ENCODE results near the gene DRC7.

DRC7 gene

DNA sequence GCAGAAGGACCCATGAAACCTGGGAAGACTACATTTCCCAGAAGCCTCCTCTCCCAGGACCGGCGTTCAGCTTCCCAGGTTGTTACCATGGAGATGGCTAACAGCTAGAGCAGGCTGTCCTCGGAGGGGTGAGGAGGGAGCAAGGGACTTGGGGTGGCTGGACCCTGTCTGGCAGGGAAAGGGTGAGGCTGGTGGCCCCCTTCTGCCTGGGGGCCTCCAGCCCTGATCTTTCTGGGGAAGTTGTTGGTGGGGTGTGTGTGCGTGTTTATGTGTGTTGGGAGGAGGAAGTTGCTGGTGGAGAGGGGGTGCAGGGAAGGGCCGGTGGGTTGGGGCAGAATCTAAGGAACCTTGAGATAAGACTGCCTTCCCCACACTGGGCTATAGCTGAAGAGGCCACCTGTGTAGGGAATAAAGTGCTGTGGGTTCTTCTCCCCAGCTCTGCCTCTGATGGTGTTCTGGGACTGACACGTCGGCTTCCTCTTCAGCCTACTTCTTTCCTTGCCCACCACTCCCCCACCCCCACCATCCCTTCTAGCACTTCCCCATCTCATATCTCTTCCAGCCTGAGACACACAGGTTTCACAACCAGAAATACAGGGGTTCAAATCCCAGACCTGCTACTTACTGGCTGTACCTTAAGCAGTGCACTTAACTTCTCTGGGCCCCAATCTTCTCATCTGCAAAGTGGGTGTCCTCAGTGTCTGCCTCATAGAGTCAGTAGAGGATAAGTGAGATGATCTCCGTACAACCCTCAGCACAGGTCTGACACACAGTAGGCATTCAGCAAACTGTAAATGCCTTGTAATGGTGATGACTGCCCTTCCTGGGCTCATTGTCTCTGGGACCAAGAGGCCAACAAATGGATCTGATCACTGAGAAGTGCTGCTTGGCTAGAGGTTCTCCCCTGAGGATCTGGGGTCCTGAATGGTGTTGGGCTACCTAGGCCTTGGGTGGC is at the start of gene DRC7:
Gene DRC7, plus strand, starts transcription at position 82 of the 955 bp plus-strand sequence. CDS start 3,144 bp downstream, outside the sequence.
- DNase-seq = peak in 41 of 51 donors; percentile 7 to 68 (median 37)

- no peak for DNase-seq
These were observed 49.4 kb upstream of the DRC7 start for GRCh38 chr16:57645169-57645568.

DNA sequence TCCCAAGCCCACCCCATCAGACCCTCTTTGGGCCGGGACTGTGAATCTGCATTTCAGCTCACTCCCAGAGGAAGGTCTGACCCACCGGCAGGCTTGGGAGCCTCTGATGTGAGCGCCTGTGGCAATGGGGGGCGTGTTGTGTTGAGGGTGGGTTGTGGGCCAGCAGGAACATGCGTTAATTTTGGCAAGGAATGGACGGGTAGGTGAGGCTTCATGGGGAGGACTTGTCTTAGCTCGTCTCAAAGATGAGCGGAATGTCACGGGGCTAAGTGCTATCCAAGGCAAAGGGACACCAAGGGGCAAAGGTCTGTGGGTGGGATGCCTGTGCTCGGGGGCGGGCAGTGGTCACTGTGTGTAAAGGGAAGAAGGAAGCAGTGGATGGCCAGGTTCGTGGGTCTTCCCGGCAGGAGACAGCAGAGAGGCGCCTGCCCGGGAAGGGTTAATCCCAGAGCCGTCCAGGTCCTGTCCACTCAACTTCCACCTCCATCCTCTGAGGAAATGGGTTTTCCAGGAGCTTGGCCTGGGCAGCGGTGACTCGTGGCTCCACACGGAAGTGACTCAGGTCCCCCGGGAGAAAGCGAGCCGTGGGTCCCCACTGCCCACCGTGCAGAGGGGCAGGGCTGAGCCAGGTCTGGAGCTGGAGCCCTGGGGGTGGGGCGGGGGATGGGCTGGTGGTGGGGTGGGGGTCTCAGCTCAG is 48.8 kb upstream of the DRC7 start:
- no peak for DNase-seq

DNA sequence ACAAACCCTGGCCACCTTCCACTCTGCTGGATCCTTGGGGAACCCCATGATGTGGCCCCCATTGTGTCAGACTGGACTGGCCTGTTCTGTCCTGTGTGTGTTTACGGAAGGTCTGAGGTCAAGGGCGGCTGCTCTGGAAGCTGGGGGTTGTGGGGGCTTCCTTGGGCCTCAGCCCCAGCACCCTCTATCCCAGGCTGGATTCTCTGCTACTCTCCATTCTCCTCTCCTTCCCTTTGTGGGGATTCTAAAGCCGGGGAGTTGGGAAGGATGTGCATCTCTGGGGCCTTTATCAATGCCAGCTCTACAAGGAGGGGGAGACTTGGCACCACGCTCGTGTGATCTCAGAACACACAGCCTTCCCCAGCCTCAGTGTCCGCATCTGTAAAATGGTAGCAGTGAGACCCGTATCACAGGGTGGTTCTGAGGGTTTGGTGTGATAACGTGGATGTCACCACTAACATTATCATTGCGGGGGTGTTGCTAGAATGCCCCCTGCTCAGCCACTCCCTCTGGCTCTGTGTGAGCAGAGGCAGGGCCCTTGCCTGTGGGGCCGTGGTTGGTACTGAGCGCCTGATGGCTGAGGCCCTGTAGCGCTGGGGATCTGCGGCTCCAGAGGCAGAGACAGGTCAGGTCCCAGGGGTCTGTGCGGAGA is 48.1 kb upstream of the DRC7 start:
- DNase-seq = no peak

- DNase-seq = no peak
These were observed 47.3 kb upstream of the DRC7 start for GRCh38 chr16:57647136-57647875.

GRCh38 chr16:57648125-57648524 is 46.5 kb upstream of the DRC7 start:
- DNase-seq = peak in 3 of 51 donors; percentile 9 to 20 (median 14)

- peak in 47 of 51 donors; percentile 26 to 86 (median 67) for DNase-seq
These were observed 45.8 kb upstream of the DRC7 start for GRCh38 chr16:57648581-57649442.

- no peak for DNase-seq
These were observed 45.2 kb upstream of the DRC7 start for GRCh38 chr16:57649443-57649751.

DNA sequence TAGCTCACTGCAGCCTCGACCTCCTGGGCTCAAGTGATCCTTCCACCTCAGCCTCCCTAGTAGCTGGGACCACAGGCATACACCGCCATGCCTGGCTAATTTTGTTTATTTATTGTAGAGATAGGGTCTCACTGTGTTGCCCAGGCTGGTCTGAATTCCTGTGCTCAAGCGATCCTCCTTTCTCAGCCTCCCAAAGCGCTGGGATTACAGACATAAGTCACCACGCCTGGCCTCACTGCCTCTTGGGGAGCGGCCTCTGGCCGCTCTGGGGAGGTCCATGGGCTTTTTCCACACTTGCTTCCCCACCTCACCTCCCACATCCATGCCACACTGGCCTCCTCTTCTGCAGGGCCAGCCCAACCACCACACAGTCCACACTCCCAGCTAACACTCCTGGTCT is 44.8 kb upstream of the DRC7 start:
- DNase-seq = no peak

GRCh38 chr16:57651344-57652333 is 43.0 kb upstream of the DRC7 start:
- no peak for DNase-seq

GRCh38 chr16:57652695-57653471 is 41.7 kb upstream of the DRC7 start:
- DNase-seq = no peak

DNA sequence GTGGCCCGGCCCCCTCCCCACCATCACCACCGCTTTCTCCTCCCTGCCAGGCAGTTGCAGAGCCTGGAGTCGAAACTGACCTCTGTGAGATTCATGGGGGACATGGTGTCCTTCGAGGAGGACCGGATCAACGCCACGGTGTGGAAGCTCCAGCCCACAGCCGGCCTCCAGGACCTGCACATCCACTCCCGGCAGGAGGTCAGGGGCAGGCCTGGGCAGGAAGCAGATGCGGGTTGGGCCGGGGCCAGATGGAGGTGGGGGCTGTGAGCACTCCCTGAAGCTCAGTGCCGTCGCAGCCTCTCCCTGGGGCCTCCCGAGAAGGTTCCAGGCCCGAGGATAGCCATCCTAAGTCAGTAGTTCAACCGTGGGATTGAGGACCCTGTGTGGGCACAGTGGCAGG is 40.7 kb upstream of the DRC7 start:
- no peak for DNase-seq

DNA sequence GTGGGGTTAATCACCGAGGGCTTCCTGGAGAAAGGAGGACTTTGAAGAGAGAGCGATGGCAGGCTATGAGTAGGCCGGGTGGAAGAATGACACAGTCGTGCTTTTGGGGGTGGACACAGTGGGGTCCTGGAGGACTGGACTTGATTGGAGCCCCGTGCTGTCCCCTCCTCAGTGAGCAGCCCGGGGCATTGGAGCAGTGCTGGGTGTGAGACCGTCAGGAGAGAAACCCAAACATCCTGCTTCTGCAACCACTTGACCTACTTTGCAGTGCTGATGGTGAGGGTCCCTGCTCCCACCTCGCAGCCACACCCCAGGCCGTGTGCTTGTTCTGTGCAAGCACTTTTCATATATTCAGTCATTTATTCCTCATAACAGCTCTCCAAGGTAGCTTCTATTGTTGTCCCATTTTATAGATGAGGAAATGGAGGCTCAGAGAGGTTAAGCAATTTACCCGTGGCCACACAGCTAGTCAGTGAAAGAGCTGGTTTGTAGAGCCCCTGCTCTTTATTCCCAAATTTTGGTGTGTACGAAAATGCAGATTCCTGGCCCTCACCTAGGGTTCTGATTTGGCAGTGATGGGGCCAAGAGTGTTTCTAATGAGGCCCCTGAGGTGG is 38.2 kb upstream of the DRC7 start:
- no peak for DNase-seq

DNA sequence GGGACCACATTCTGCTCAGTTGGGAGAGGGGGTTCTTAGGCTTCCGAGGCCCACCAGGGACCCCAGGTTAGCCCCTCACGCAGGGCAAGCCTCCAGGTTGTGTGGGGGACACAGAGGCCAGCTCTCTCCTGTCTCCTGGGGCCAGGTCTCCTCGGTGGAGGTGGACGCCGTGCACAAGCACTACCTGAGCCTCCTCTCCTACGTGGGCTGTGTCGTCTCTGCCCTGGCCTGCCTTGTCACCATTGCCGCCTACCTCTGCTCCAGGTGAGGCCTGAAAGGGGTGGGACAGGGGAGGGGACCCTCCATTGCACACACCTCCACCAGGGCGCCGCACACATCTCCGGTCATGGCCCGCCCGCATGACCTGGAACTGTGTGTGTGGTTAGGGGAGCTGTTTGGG is 37.4 kb upstream of the DRC7 start:
- DNase-seq = no peak

GRCh38 chr16:57658130-57658877 is 36.3 kb upstream of the DRC7 start:
- DNase-seq = no peak

DNA sequence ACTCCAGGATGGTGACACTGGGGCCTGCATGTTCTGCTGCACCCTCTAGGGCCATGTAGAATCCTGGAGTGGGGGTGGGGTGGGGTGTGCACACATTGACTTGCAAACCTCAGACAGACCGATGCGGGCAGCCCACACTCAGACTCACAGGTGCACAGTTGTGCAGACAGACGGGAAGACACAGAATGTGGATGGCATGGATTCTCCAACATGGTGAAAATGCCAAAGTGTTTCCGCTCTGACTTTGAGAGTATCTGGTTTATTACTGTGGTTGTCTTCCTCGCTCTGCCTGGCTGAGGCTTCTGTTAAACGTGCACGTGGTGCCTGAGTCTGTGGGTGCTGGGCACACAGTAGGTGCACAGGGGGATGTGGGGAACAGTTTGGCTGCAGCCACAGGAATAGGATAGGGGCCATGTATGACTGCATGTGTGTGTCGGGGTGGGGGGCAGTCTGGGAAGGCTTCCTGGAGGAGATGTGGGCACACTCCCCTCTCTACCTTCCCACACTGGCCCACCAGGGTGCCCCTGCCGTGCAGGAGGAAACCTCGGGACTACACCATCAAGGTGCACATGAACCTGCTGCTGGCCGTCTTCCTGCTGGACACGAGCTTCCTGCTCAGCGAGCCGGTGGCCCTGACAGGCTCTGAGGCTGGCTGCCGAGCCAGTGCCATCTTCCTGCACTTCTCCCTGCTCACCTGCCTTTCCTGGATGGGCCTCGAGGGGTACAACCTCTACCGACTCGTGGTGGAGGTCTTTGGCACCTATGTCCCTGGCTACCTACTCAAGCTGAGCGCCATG is 35.5 kb upstream of the DRC7 start:
- no peak for DNase-seq
